Measurements from ENCODE around the gene FSTL1.

FSTL1 gene

DNA sequence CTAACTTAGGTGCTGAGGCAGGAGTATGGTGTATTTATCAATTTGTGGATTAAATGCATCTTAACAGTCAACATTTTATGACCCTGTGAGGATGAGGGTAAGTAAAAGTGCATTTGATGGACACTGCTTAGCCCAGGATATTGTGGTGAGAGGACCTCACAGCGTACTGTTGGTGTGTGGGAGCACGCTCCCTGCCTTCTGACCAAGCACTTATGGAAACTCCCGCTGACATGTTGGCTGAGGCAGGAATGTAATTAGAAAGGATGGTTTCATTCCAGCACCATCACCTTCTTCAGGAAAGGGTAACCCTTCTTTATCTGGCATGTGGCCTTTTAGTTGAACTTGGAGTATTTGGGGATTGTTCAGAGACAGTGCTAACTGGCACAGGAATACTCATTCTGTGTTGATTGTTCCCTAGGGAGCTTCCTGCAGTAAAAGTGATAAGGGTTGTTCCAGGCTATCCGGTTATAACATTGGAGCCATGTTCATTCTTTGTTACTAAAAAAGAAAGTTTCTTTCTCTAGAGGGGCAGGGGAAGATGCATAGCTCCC lies 11.7 kb upstream of the FSTL1 start:
- DNase-seq = no peak

DNA sequence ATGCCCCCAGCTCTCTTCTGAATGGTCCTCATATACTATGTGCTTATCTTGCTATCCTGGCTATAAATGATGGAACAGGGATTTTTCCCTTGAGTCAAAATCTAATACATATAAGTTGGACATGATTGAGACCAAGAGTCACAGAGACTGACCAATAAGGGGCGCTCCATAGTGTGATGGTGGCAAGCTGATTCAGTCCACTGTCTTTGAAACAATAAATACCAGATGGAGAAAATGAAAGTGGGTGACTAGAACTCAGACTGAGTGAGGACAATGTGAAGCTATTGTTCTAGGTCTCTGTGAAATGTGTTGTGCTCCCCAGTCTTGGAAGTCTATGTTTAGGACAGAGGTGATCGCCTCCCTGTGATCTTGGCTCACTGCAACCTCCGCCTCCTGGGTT lies 10.6 kb upstream of the FSTL1 start:
- DNase-seq = no peak

DNA sequence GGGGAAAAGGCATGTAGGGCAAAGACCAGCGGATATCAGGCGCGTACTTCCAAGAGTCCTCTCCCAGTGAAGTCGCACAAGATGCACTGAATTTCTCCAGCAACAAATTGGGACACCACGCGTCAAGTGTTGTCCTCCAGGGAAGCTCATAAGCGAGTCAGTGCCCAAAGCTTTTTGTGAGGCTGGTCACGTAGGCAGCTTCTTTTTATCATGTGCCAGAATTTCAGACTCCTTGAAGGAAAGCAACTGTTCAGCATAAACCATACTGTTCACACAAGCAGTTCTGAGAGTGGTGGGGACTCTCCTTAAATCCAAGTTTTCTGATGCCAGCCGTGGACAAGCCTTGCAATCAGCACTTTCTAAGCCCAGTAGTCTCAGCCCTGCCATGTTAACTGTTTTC lies 10.1 kb upstream of the FSTL1 start:
- no peak for DNase-seq

DNA sequence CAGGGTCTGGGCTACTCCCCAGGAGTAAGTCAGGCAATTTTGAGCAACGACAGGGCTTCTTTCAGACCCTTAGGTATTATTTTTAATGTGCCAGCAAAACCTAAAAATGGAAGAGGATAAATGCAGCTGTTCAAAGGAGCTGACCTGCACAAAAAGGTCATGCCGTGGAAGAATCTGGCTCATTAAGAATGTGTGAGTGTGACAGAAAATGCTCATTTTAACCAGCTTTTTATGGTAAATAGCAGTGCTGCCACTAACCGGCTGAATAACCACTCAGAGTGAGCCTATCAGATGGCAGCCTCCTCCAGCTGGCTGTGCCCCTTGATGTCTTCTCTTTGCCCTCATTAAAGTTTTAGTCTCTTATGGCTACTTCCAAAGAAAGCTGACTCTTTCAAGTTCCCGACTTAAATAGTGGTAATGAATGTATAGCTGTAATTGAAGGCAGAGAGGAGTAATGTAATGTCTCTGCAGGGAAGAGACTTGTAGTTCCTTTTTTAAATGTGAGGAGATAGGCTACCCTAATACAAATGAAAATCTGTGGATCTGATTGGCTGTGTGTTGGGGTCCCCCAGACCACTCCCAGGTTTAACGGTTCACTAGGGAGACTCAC lies 9.5 kb upstream of the FSTL1 start:
- no peak for DNase-seq

DNA sequence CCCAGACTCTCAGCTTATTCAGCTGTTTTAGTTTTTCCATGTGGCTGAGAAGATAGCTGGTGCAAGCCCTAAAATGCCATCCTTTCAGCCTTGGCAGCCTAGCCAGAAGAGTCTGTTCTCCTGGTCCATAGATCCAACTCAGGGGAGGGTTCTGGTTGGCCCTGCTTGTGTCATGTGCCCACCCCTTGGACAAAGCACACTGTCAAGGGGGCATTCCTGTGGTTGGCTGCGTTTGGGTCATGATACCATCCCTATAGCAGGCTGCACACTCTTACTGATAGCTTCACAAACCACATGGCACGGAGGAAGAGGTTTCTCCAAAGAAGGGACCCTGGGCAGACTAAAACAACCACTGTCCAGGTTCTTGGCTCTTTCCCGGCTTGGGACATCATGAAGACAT lies 8.4 kb upstream of the FSTL1 start:
- no peak for DNase-seq

DNA sequence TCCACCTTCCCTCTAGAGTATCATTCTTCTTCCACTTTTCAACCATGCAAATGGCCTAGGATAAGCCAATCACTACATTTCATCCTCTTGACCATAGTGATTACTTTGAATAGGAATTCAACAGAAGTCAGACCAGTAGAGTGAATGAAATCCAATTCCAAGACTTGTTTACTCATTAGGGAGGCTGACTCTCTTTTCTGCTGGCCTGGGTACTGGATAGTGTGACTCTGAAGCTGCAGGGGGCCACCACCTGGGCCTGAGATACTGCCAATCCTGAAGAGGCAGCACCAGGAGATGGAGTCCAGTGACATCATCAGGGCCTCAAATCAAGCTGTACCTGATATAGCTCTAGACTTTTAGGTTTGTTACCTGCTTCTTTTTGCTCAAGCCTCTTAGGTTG lies 7.0 kb upstream of the FSTL1 start:
- no peak for DNase-seq

DNA sequence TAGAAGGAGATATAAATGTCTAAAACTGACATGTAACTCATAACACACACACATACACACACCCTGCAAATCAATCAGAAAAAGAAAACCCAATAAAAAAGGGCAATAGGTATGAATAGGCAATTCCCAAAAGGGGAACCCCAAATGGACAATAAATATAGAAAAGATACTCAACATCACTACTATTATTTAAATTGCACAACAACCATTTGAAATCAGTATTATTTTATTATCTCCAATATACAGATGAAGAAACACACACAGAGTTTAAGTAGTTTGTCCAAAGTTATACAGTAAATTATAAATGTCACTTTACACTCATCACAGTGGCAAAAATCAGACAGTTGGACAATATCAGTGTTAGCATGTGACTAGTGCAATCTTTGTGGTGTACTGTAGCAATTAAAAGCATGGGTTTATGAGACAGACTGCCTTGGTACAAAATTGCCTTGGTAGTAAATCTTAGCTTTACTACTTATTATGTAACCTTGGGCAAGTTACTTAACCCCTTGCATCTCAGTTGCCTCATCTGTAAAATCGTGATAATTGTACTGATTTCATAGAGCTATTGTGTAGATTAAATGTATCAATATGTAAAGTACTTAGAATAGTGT lies 3.4 kb upstream of the FSTL1 start:
- DNase-seq = no peak

DNA sequence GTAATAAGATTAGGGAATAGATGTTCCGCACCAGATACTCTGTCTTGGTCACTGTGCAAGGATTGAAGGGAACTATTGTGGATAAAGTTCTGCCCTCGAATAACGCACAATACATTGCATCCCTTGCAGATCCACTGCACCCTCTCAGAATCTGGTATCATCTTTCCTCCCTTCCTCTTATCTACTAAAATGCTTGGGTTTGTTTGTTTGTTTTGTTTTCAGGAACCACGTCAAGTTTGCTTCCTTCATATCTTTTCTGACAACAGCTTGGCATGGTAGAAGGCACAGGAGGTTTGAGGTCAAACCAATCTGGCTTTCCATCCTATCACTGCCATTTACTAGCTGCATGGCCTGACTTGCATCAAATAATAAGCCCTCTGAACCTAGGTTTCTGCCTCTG lies 2.0 kb upstream of the FSTL1 start:
- DNase-seq = no peak

DNA sequence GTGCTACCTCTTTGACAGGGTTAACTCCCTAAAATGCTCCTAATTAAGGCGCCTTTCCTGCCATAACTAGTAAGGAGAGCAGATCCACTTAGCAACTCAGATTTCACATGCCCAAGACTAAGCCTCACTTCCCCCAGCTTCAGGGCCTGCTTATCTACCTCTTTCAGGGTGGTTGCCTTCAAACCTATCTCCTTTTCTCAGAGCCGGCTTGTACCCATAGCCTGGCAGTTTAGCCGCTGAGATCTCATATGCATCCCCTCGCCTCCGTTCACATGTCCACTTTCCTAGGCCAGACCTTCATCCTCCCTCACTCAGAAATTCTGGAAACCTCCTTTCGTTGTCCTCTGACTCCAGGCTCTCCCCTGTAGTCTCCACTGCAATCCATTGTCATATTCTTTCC lies 1.0 kb upstream of the FSTL1 start:
- no peak for DNase-seq

DNA sequence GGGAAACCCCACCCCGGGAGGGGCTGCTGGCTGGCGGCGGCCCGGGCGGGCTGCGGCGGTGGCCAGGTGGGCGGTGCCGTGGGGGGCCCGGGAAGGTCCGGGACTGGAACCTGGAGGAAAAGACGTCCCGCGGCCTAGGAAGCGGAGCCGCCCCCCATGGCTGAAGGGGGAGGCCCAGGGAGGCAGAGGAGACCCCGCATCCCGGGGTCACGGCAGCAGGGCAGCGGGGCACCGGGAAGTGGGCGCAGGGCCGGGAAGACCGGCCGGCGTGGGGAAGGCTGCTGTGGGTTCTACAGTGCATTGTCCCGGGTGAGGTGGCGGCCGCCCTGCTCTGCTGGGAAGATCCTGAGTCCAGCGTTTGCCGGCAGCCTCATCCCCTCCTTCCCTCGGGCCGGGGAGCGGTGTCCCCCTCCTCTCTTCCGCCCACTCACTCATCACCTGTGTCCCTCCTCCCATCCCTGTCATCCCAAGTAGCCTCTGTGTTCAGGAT lies 525 bp upstream of the FSTL1 start:
- no peak for DNase-seq

DNA sequence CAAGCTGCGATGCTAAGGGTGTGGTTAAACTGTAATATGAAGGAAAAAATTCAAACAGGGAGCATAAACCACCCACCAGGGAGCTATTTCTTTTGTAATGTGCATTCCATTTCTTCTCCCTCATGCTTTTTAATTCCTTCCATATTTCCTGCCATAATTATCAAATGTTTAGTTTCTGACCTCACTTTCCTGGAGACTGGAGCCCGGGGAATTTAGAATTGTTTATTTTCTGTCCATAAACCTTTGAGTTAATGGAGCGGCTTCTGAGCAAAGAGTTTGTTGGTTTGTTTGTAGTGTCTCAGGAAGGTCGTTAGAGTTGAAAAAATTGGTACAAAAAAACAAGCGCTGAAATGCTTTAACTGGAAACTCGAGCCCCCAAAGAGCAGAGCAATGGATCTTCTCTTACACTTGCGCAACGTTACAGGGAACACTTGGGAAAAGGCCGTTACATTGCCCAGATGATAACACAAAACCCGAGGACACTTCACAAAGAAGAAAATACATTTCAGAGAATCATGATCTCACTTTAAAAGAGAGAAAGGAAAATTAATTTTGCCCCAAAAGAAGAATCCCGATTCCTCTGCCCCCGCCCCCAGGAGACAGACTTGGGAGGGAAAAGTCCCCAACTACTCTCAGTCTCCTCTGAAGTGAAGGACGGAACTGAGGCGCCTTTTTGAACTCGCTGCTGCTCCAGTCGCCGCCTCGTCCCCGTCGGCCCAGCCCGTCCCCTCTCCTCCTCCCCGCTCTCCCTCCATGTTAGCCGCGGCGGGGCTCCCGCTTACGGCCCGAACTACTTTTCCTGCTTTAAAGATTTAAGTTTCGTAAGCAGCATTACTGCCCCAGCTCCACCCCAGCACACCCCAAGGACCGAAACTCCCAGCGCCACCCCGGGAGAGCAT lies 842 bp downstream of the FSTL1 start:
- no peak for DNase-seq

DNA sequence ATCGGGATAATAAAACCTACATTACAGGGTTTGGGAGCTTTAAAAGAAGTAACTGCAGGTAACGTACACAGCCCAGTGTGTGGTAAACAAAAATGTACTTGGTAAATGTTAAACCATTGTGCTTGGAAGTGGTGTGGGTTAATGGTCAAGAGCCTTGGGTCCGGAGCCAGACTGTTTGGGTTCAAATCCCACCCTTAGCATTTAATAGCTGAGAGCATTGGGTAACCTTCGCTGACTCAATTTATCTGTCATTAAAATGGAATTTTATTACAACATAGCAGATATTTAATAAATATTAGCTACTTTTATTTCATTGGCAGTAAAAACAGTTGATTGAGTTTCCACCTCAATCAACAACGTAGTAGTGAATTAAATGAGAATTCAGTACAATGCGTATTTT lies 1.5 kb downstream of the FSTL1 start:
- DNase-seq = no peak

DNA sequence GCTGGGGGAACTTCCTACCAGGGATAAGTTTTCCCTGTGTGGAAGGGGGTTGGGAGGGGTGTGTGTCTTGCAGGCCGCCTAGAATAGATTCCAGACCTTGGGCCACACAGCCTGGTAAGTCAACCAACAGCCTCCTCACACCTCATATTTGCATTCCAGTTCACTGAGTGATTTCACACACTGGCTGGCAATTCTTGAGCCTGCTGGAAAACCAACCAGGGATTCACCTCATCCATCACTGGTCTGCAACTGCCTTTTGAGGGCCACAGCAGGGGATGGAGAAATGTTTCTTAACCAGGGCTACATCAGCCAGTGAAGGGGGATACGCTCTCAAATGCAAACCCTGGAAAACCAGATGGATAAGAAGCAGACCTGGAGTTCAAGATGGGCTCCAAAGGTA lies 2.0 kb downstream of the FSTL1 start:
- DNase-seq = no peak

DNA sequence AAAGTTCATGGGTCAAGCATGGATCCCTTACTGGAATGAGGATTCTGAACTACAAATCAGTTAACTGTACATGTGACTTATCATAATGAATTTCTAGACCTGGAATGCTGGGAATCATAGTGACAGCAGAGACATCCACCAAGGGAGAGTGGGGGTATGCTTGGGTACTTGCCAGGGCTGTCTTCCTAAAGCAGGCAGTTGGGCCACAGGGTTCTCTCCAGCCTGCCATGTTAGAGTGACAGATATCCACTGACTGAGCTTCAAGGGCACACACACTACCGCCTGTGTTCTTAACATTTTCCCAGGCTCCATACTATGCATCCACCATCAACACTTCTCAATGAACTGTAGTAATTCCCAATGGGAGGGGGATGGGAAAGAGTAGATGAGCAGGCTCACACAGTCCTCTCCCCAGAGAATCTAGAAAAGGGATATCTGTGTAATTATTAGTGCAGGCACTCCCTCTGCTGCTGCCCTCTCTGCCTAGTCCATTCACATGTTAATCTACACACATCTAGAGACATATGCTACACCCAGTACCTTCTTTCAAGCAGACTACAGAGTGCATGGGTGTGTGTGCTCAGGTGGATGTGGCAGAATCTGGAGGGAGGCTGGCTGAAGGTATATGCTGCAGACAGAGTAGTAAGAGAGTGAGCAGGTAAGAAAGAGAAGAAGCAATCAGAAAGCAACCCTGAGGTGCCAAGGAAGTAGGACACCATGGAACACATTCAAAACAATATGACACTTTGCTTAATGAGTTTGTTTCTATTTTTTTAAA lies 3.7 kb downstream of the FSTL1 start:
- no peak for DNase-seq

DNA sequence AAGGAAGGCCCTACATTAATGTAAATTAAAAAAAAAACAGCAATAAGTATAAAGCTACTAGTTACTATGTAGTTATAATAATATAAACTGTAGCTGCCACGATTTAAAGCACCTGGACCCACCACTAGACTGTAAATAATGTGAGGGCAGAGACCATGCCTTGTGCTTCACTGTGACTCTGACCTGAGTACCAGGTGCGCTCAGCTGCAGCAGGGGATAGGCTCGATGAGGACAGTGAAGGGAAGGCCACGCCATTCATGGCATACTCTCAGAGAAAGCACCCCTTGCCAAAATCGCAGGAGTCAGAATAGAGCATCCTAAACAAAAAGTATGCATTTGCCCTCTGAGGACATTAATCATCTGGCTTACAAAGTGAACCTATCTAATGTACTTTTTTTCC lies 5.1 kb downstream of the FSTL1 start:
- no peak for DNase-seq

DNA sequence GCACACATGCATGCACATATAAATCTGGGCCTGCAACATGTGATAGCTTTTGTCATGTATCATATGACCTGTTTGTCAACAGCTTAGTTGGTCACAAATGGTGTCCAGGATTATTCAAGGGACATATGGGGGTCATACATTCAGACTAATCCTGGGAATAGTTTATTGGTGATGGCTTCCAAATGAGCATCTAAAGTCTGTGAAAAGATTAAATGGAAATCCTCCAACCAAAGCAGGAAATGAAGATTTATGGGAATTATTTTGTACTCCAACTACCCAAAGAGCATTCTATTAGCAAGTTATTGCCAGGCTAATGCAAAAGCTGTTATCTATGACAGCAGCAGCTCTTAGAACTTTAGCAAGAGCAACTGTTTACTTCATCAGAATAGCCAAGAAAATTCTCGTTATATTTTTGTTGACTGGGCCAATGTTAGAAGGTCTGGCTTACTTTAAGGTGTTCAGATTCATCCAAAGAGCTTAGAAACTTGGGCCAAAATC lies 7.1 kb downstream of the FSTL1 start:
- DNase-seq = no peak

DNA sequence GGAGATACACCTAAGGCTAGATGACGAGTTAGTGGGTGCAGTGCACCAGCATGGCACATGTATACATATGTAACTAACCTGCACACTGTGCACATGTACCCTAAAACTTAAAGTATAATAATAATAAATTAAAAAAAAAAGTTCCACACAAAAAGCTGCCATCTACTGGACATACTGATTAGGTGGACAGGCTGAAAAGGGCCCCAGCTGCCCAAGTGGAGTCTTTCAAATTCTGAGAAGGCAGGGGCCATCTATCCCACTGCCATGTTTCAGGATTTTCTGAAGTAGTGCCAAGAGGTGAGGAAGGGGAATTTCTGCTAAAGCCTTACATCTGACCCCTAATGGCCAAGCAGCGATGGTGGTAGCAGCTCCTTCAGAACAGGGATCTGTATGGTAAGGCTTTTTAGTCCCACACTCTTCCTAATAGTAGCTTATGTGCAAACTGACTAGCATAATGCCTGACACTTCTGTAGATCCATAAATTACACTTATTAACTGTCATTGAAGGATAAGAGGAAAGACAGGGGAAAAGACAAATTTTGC lies 7.7 kb downstream of the FSTL1 start:
- no peak for DNase-seq

DNA sequence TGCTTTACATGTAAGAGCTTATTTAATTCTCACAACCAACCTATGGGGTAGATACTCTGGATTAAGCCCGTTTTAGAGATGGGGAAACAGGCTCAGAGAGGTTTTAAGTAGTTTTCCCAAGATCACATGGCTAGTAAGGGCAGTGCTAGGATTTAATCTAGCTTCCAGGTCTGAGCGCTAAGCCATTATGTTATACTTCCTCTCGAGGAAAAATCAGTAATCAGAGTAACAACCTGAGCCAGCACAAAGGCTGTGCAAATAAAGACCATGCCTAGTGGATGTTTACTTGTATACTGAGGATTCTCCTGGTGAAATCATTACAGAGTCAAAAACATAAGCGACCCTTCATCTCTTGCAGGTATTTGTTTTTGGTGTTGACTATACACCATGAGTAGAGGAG lies 9.0 kb downstream of the FSTL1 start:
- DNase-seq = no peak

DNA sequence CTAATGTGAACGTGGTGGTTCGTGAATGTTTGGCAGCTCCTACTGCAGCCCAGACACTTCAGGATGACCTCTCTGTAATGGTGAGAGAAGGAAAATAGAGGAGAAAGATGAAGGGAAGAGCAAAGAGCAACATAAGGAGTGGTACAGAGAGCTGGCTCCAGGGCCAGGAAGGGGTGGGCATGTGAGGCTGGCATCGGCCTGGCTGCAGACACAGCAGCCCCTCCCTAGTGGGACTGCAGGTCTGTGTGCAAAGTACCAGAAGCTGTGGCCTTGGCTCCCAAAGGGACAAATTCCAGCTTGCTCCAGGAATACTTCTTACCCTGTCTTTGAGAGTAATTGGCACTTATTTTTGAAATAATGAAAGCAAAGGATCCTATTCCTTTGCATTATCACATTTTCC lies 10.0 kb downstream of the FSTL1 start:
- DNase-seq = no peak

DNA sequence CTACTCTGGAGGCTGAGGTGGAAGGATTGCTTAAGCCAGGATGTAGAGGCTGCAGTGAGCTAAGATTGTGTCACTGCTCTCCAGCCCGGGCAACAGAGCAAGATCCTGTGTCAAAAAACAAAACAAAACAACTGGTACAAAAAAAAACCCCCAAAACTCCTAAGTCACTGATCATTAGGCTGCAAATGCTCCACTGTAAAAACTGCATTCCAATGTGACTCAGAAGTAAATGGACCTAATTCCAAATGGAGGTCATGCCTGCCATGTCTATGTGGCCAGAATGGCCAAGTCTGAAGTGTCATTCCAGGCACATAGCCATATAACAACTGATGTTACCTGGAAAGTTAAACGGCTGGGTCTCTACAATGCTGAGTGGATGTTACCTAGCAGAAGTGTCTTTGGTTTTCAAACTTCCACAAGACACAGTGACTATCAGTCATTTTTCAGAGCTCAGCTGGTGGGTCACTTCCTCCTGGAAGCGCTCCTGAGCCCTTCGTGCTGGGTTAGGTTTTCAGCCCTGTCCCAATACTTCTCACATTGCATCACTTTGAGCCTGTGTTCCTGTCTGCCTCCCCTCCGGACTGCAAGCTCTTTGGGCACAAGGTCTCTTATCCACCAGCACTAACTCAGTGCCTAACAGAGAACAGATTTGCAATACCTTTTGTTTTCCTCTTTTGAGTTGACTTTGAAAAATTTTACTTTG lies 10.6 kb downstream of the FSTL1 start:
- DNase-seq = no peak

DNA sequence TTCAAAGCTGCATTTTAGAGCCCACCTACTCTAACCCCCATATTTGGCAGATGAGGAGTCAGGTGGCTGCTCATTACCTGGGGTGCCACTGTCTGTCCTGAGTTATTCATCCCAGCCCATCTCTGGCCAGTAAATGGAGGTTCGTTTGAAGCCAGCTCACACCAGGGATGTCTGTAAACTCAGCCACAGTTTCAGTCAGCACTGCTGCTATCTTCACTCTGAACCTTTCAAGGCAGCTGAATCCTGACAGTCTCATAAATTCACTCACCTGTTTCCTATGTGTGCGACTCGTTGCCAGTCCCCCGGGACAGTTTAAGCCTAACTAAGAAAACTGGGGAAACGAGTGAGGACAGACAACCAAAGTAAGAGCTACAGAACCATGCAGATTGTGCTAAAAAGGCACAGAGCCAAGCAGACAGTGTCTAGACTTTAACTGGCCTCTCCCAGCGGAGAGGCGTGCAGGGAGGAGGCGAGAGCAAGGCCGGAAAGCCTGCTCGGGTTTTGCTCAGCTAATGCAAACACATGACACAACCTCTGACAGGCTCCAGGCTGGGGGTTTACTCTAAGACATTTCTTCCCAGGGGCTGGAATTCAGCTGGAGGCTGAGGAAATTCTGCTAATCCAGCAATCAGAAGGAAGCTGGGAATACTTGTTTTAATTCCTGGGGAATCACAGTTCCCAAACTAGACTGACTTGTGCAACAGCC lies 12.0 kb downstream of the FSTL1 start:
- DNase-seq = no peak
